A673 (cell line): ENCODE measurements around the gene SIGLEC8.

Experiments used
- EZH2 ChIP-seq: fragments of 200-600 bp; sonication (generic); IDR thresholded peaks from 2 replicates; pipeline ENCODE4 v1.6.1; 2017; ENCODE audit warnings: borderline replicate concordance, low read depth, mild to moderate bottlenecking, mixed read lengths, antibody characterized with exemption, low read length; ENCODE audit not compliant: poor library complexity, severe bottlenecking
- TF ChIP-seq, protein P1 (sequence below): fragments of 300-800, 200-600 bp; sonication (generic); conservative IDR thresholded peaks from 2 replicates; pipeline ENCODE4 v1.5.1; 2017; ENCODE audit warnings: low read depth, mild to moderate bottlenecking, antibody characterized with exemption, low read length, moderate library complexity, mixed read lengths

DNA sequence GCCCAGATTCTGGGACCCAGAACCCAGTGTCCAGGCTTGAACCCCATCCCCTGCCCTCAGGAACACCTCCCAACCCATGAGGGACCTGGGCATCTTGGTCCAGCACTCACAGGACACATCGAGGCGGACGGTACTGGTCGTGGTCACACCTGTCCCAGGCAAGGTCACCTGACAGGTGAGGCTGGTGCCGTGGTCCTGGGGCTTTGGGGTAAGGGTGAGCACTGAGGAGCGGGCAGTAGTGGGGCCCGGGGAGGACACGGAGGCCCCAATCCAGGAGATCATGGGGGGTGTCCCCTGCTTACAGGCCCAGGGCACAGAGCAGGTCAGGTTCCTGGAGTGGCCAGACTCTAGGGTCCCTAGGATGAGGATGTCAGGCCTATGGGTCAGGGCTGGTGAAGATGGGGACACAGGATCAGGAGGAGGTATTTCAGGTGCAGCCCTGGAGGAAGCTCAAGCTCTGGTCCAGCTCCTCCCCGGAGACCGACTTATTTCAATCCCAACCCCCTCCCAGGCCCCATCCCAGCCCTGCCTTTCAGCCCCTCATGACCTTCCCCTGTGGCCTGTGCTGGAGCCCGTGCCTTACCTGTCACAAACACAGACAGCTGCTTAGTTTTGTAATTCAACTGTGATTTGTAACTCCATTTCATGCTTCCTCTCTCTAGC lies 772 bp downstream of the SIGLEC8 start:
- TF ChIP-seq, protein P1, sequence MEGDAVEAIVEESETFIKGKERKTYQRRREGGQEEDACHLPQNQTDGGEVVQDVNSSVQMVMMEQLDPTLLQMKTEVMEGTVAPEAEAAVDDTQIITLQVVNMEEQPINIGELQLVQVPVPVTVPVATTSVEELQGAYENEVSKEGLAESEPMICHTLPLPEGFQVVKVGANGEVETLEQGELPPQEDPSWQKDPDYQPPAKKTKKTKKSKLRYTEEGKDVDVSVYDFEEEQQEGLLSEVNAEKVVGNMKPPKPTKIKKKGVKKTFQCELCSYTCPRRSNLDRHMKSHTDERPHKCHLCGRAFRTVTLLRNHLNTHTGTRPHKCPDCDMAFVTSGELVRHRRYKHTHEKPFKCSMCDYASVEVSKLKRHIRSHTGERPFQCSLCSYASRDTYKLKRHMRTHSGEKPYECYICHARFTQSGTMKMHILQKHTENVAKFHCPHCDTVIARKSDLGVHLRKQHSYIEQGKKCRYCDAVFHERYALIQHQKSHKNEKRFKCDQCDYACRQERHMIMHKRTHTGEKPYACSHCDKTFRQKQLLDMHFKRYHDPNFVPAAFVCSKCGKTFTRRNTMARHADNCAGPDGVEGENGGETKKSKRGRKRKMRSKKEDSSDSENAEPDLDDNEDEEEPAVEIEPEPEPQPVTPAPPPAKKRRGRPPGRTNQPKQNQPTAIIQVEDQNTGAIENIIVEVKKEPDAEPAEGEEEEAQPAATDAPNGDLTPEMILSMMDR: no peak
- no peak for TF ChIP-seq EZH2
